MG63 (cell line): ENCODE results near the gene VWA8. TPM values are rescaled to one million over a fixed set of nuclear protein-coding genes. Genes with fewer than 3 reads are reported as not detected.
"Not testable (repeated sequence)": the region's sequence is repeated elsewhere in the genome, so short reads cannot be mapped to it uniquely, and the experiment has no call there.

Experiments
- DNase-seq: peaks from one replicate; pipeline ENCODE4 v3.0.0-alpha.2; 2020
- H3K27me3 ChIP-seq: fragments of 250-450 bp; sonication (Bioruptor Pico); 2 replicates; pipeline ENCODE4 v1.5.1; 2020; ENCODE audit warnings: mild to moderate bottlenecking, moderate library complexity
- H3K36me3 ChIP-seq: fragments of 250-450 bp; sonication (Bioruptor Pico); 2 replicates; pipeline ENCODE4 v1.5.1; 2020; ENCODE audit warnings: mild to moderate bottlenecking, moderate library complexity
- H3K4me3 ChIP-seq: fragments of 250-450 bp; sonication (Bioruptor Pico); 2 replicates; pipeline ENCODE4 v1.5.1; 2020; ENCODE audit warnings: mild to moderate bottlenecking, moderate library complexity
- H3K9me3 ChIP-seq: fragments of 250-450 bp; sonication (Bioruptor Pico); 2 replicates; pipeline ENCODE4 v1.5.1; 2020; ENCODE audit warnings: mild to moderate bottlenecking, moderate library complexity
- total RNA-seq: library from RNA; depleted of rRNA; stranded (reverse); fragments of >200 nt; shearing (Covaris generic); gene quantifications from 2 replicates; pipeline ENCODE4 v1.2.3, GENCODE V29; 2014; ENCODE audit warnings: low replicate concordance

Gene VWA8
- total RNA-seq, 1 experiment from 2014 or later = 10.5 TPM

DNA sequence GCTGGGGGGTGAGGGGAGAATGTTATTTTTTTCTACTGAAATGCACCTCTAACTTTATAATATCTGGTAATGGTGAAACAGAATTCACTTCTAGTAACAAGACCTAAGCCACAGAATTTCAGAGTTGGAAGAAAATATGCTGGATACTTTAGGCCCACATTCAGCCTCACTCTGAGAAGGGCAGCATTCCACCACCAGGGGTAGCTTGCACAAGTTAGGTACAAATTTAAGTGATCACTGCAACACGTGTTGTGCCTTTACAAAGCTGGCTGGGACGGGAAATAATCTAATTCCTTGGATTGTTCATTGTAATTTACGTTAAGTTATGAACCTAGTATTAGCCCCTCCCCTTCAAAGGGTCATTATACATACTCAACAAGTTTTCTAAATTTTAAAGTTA, 311.2 kb downstream of the VWA8 start:
- H3K9me3 ChIP-seq = no peaks in the 10 kb centered on the region
- no peaks in the 10 kb centered on the region for H3K36me3 ChIP-seq
- DNase-seq = no peak
- no peak overlapping the region for H3K4me3 ChIP-seq
- H3K27me3 ChIP-seq = no peaks in the 10 kb centered on the region

DNA sequence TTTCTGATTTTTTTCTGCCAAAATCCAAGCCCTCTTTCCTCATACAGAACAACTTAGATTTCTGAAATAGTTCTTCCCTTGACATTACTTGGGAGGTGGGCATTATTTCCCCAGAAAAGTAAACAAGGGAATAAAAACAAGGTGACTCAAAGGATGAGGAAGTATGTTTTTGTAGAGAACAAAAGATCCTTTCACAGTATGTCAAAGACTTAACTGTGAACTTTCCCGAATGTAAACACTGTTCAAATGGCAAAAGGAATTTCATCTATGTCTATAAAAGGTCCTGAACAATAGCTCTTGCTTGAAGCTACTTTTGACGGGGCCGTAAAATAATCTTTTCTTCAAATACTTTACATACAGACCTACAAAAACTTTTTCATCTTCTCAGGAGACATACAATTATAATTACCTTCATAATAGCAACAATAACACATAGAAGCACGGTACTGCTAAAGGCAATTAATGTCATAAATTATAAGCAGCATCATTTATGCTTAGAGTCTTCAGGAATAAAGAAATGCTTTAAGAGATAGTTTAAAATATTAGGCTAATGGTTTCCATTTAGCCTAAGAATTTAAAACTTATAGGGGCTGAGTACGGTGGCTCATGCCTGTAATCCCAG, 312.5 kb downstream of the VWA8 start:
- Histone ChIP-seq H3K9me3 (no peaks in the 10 kb centered on the region), H3K36me3 (no peaks in the 10 kb centered on the region), H3K4me3 (no peak overlapping the region), H3K27me3 (no peaks in the 10 kb centered on the region)
- no peak for DNase-seq

DNA sequence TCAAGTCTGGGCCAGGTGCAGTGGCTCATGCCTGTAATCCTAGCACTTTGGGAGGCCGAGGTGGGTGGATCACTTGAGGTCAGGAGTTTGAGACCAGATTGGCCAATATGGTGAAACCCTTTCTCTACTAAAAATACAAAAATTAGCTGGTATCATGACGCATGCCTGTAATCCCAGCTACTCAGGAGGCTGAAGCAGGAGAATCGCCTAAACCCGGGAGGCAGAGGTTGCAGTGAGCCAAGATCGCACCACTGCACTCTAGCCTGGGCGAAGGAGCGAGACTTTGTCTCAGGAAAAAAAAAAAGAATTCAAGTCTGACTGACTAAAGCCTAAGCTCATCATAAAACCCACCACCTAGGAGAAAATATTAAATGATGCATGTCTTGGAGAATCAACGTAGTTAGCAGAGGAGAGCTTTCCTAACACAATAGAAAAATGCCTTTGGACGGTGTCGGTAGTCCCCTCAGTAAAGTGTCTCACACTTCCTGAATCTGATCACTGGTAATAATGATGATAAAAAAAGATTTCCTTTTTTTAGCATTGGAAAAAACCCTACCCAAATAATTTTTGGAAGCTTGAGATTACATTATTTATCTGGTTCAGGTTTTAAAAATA, 313.1 kb downstream of the VWA8 start:
- not testable (repeated sequence) for H3K9me3 ChIP-seq, H3K4me3 ChIP-seq, H3K36me3 ChIP-seq, H3K27me3 ChIP-seq, DNase-seq

DNA sequence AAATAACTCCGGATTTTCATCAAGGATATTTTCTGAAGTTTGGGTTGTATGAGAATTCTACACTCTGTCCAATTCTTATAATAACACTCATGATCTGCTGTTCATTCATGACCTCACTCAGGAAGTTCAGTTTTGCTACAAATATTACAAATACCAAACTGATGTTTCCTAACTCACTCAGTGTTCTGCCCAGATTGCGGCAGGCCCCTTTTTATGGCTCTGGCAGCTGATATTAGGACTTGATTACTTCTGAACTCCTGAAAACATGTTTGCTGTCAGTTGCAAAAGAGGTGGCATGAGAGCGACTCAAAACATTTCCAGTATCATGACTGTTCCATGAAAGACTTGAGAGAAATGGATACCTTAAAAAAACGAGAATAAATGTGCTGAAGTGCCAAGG, 315.6 kb downstream of the VWA8 start:
- Histone ChIP-seq H3K36me3 (no peaks in the 10 kb centered on the region), H3K27me3 (no peaks in the 10 kb centered on the region), H3K4me3 (no peak overlapping the region), H3K9me3 (no peaks in the 10 kb centered on the region)
- peak; percentile 73 for DNase-seq

DNA sequence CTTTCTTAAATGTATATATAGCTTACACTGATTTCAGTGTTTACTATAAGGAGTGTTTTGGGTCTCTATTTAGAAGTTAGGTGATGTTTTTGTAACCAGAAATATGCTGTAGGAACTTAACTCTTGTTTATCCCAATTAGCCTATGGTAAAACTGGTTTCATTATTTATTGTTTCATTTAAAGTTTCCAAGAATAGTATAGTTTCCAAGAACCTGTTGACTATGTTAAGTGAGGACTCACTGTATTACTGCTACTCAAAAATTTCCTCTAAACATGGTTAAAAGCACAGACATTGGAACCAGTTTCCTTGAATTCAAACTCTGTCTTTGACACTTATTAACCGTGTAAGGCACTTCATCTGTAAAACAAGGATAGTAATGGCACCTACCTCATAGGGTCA, 316.2 kb downstream of the VWA8 start:
- Histone ChIP-seq H3K27me3 (no peaks in the 10 kb centered on the region), H3K9me3 (no peaks in the 10 kb centered on the region), H3K36me3 (no peaks in the 10 kb centered on the region), H3K4me3 (no peak overlapping the region)
- no peak for DNase-seq

DNA sequence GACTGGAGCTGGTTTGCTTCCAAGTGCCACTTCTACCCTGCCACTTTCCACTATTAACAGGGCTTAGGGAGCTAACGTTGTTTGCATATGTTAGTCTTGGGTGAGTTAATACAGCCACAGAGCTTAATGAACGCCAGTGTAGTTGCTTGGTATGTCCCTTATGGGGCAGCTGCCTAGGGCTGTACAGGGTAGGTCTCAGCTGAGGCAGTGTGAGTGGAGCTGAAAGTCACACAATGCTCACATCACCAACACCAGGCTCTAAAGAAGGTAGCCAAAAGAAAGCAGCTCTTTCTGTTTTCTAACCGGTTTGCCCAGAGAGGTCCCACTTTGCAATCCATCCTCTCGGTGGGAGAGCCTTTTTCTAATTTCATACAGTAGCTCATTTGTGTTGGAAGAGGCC, 317.4 kb downstream of the VWA8 start:
- no peak for DNase-seq
- Histone ChIP-seq H3K9me3 (no peaks in the 10 kb centered on the region), H3K4me3 (no peak overlapping the region), H3K27me3 (no peaks in the 10 kb centered on the region), H3K36me3 (no peaks in the 10 kb centered on the region)

DNA sequence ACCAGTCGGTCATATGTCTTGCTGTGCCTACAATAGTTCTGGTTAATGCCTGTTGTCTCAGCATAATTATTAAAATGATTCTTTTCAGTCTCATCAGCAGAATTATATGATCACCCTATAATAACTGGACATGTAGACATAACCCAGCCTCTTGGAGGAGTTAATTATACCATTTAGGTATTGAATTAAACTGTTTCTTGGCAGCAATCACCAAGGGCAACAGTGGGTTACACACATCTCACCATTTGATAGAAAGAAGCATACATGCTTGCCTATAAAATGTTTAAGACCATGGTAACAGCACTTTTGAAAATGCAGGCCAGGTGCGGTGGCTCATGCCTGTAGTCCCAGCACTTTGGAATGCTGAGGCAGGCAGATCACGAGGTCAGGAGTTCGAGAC, 318.9 kb downstream of the VWA8 start:
- no peak overlapping the region for H3K4me3 ChIP-seq
- no peaks in the 10 kb centered on the region for H3K36me3 ChIP-seq
- H3K27me3 ChIP-seq = no peaks in the 10 kb centered on the region
- no peaks in the 10 kb centered on the region for H3K9me3 ChIP-seq
- DNase-seq = no peak

DNA sequence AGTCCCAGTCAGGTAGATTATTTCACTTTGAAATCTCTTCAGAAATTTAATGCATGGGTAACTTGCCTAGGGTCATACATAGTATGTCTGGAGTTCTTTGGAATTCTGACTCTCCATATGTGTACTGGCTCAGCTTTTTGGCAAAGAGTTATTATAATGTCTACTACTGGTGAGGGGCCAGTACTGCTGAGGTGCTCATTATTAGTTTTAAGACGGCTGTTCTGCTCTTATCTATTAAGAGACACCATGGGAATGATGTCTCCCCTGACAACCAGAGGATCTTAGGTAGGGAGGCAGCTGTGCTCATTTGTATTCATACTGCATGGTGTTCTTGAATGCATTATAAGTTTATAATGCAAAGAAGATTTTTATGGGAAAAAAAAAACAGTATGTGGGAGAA, 319.5 kb downstream of the VWA8 start:
- Histone ChIP-seq H3K4me3 (no peak overlapping the region), H3K27me3 (no peaks in the 10 kb centered on the region), H3K36me3 (no peaks in the 10 kb centered on the region), H3K9me3 (no peaks in the 10 kb centered on the region)
- no peak for DNase-seq

DNA sequence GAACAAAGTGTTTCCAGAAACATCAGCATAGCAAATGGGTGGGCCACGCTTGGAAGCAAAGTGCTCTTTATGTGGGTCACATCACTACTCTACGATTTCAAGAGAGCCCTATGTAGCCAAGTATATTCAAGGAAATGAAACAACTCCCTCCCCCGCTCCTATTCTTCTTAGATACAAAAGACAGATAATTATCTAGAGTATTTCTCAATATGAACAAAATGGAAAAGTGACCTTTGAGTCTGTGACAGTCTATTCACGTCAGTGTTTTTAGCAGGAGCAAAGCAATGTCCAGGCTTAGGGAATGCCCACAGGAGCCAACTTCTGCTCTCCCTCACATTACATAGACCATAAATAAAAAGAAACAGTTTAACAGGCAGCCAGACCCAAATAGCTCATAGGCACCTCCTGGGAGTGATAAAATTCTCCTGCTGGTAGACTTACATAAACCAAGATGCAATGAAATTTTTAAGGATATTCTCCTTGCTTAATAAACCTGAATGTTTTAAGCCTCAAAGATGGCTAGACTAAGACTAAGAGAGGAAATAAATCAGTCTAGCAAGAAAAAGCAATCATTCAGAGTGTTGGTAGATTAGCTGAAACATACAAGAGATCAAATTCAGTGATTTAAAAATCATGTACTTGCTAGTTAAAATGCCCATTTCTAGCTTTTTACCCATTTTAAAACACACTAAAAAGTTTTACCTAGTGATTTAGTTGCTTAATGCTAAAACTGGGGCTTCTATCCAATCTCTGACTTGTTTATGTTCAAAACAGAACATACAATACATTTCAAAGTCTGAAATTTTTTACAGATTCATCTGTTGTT, 320.7 kb downstream of the VWA8 start:
- Histone ChIP-seq H3K4me3 (no peak overlapping the region), H3K36me3 (no peaks in the 10 kb centered on the region), H3K9me3 (no peaks in the 10 kb centered on the region), H3K27me3 (no peaks in the 10 kb centered on the region)
- no peak for DNase-seq

DNA sequence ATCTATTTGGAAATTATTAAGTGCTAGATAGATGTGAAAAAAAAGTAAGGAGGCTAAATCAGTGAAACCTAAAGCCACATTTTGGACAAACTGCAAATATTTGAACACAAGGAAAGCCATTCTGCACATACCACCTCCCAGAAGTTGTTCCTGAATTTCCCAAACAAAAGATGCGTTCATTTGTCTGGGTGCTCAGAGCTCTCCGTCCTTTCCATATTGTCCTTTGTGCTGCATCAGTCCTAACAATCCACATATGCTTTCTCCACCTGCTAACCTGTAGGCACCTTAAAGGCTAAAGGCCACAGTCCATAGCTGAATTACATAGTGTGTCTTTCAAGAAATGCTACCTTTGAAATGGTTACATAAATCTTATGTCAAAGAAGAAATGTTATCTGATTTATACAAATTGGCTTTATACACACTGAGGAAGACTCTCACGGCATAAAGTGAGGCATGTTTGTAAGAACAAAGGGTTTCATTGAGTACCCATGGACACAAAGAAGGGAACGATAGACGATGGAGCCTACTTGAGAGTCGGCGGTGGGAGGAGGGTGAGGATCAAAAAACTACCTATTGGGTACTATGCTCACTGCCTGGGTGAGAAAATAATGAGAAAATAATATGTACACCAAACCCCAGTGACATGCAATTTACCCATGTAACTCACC, 321.5 kb downstream of the VWA8 start:
- DNase-seq = no peak
- Histone ChIP-seq H3K9me3 (no peaks in the 10 kb centered on the region), H3K4me3 (no peak overlapping the region), H3K27me3 (no peaks in the 10 kb centered on the region), H3K36me3 (no peaks in the 10 kb centered on the region)

DNA sequence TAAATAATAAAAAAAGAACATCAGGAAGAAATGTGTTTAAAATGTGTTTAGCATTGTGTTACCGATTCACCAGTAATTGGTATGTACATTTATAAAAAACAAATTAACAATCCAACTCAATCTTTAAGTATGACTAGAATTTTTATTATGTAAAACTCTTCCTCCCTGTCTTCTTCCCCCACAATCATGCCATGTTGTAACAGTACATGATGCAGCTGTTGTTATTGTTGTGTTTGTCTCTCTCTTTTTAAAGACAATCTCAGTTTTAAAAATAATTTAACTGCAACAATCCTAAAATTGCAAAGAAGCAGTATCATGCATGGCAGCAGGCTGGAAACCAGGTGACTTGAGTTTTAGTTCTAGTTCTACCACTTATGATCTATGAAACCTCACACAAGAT, 323.3 kb downstream of the VWA8 start:
- DNase-seq = no peak
- no peaks in the 10 kb centered on the region for H3K27me3 ChIP-seq
- H3K36me3 ChIP-seq = no peaks in the 10 kb centered on the region
- no peak overlapping the region for H3K4me3 ChIP-seq
- no peaks in the 10 kb centered on the region for H3K9me3 ChIP-seq

DNA sequence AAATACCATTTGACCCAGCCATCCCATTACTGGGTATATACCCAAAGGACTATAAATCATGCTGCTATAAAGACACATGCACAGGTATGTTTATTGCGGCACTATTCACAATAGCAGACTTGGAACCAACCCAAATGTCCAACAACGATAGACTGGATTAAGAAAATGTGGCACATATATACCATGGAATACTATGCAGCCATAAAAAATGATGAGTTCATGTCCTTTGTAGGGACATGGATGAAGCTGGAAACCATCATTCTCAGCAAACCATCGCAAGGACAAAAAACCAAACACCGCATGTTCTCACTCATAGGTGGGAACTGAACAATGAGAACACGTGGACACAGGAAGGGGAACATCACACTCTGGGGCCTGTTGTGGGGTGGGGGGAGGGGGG, 323.9 kb downstream of the VWA8 start:
- DNase-seq, H3K9me3 ChIP-seq, H3K27me3 ChIP-seq, H3K4me3 ChIP-seq, H3K36me3 ChIP-seq: not testable (repeated sequence)

DNA sequence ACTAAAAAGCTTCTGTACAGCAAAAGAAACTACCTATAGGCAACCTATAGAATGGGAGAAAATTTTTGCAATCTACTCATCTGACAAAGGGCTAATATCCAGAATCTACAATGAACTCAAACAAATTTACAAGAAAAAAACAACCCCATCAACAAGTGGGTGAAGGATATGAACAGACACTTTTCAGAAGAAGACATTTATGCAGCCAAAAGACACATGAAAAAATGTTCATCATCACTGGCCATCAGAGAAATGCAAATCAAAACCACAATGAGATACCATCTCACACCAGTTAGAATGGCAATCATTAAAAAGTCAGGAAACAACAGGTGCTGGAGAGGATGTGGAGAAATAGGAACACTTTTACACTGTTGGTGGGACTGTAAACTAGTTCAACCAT, 324.3 kb downstream of the VWA8 start:
- H3K9me3 ChIP-seq, H3K27me3 ChIP-seq, H3K36me3 ChIP-seq, DNase-seq, H3K4me3 ChIP-seq: not testable (repeated sequence)

DNA sequence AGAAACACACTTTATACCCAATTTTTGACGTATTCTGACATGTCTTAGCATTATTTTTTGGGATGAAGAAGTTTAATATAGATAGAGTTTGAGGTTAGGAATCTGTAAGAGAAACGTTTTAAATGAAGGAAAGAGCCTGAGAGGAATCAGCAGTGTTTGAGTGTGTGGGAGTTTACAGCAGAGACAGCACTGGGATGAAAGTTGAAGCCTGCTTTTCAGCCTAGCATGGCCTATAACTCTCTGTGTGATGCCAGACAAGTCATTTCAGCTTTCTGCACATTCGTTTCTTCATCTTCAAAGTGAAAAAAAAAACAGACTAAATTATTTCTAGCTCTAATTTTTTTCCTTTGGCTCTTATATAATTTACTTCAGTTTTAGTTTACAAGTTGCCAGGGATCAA, 326.5 kb downstream of the VWA8 start:
- H3K27me3 ChIP-seq = no peaks in the 10 kb centered on the region
- no peak for DNase-seq
- no peaks in the 10 kb centered on the region for H3K9me3 ChIP-seq
- H3K4me3 ChIP-seq = no peak overlapping the region
- no peaks in the 10 kb centered on the region for H3K36me3 ChIP-seq

DNA sequence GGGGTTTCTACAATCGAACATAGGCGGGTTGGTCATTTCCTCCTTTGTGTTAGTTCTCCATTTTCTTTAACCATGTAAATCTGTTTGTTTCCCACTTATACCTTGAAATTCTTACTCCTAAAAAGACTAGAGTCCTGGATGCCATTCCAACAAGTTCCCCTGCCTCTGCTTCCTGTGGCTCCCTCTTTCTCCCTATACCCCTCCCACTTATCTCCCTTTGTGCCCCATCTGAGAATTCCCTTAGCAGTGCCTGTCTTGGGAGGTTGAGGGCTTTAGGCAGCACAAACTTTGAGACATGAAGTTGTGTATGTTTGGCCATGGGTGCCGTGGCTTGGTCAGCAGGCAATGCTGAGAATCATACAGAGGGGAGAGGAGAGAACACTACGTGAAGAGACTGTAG, 327.1 kb downstream of the VWA8 start:
- no peaks in the 10 kb centered on the region for H3K36me3 ChIP-seq
- no peak for DNase-seq
- no peak overlapping the region for H3K4me3 ChIP-seq
- H3K9me3 ChIP-seq = no peaks in the 10 kb centered on the region
- H3K27me3 ChIP-seq = no peaks in the 10 kb centered on the region

DNA sequence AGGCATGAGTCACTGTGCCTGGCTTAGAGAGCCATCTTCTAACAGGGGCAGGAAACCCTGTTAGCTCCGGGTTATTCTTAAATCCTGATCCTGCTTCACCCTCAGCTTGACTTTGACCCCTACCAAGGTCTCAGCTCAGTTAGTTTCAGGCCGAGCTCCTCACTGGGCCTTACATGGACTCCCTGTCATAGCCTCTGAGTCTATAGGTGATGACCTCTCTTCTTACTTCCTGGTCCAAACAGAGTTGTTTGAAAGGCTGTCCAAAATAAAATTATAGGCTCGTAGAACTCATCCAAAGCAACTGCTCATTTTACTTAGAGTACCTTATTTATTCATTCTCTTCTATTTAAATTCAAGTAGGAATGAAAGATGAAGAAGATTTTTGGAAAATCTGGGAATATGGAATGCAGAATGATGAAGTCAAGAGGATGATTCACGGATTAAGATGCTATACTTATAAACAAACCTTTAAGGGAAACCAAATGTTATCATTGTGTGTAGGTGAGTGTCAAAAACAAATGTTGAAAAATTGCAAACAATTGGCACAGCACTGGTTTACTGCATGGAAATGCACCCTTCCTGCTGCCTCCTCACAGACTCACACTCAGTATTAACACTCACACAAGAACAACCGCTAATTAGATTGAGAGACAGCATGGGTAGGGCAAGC, 329.5 kb downstream of the VWA8 start:
- Histone ChIP-seq H3K9me3 (no peaks in the 10 kb centered on the region), H3K27me3 (no peaks in the 10 kb centered on the region), H3K4me3 (no peak overlapping the region), H3K36me3 (no peaks in the 10 kb centered on the region)
- no peak for DNase-seq

DNA sequence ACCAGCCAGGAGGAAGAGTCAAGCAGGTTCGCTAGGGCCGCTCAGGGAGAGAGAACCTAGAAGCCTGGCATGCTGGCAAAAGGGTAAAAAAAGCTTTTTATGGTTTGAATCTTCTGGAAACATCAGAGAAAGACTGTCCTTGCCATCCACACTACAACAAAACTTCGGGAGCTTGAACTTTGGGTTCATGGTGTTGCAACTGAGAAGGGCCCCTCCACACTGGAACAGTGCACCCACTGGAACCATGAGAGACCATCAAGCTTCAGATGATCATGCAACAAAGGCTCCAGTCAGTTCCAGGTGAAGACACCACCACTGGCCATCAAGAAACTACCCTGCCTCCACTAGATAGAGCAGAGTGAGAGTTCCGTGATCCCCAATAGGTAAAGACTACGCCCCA, 333.5 kb downstream of the VWA8 start:
- Histone ChIP-seq H3K9me3 (no peaks in the 10 kb centered on the region), H3K27me3 (no peaks in the 10 kb centered on the region), H3K4me3 (no peak overlapping the region), H3K36me3 (no peaks in the 10 kb centered on the region)
- DNase-seq = no peak
